ENCODE measurements around the gene C6orf132.

DNA sequence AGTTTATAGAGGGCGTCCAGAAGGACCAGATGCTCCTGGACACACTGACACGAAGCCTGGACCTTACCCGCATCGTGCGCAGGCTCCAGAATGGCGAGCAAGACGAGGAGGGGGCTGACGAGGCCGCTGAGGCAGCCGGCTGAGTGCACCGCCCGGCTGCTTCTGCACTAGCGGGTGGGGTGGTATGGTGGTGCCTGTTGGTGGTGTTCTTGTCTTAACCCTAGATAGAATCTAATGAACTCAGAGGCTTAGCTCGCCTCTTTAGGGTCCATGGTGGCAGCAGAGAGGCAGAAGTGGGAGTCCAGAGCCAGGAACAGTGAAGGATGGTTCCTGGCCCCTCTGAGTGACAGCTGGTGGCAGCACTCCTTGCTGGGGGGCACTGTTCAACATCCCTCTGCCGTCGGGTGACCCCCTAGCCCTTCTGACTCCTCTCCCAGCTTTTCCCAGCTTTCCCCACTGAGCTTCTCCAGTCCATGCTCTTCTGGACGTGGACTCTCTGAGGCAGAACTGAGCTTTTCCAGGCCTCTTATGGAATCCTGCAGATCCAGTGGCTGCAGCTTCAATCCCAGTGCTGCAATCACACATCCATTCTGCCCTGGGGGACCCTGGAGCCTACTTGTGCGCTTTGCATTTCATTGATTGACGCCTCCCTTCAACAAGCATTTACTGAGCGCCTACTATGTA lies 37.0 kb upstream of the C6orf132 start:
- TF ChIP-seq CTCF (IDR thresholded peaks at IDR 0.05 in 4 of 5, conservative IDR thresholded peaks at IDR 0.05 in 1 of 5), result no peak
- TF ChIP-seq POLR2A (IDR thresholded peaks at IDR 0.05), result no peak
